H9 (cell line): ENCODE measurements around the gene INO80. TPM values are rescaled to one million over a fixed set of nuclear protein-coding genes. Genes with fewer than 3 reads are reported as not detected.

ENCODE experiments used
- DNase-seq: peaks from one replicate; pipeline ENCODE4 v3.0.0-alpha.2; 2017
- H2AFZ ChIP-seq: one replicate; pipeline ENCODE4 v1.6.1; 2013; ENCODE audit warnings: mild to moderate bottlenecking, low read length, control low read depth, moderate library complexity
- H2AK5ac ChIP-seq: 2 replicates; pipeline ENCODE4 v1.6.1; 2013; ENCODE audit warnings: low read length, control low read depth, mixed read lengths; ENCODE audit not compliant: insufficient read length
- H2BK120ac ChIP-seq: one replicate; pipeline ENCODE4 v1.6.1; 2013; ENCODE audit warnings: low read depth, mild to moderate bottlenecking, low read length, control low read depth, inconsistent platforms; ENCODE audit not compliant: poor library complexity, severe bottlenecking
- H2BK12ac ChIP-seq: 2 replicates; pipeline ENCODE4 v1.6.1; 2013; ENCODE audit warnings: low read length, control low read depth, mixed read lengths, low read depth; ENCODE audit not compliant: insufficient read length
- H2BK15ac ChIP-seq: 2 replicates; pipeline ENCODE4 v1.6.1; 2013; ENCODE audit warnings: low read depth, low read length, control low read depth
- H2BK20ac ChIP-seq: one replicate; pipeline ENCODE4 v1.6.1; 2013; ENCODE audit warnings: low read depth, mild to moderate bottlenecking, low read length, control low read depth, inconsistent platforms; ENCODE audit not compliant: poor library complexity, severe bottlenecking
- H2BK5ac ChIP-seq: 2 replicates; pipeline ENCODE4 v1.6.1; 2013; ENCODE audit warnings: low read length, control low read depth, mixed read lengths; ENCODE audit not compliant: insufficient read length
- H3K14ac ChIP-seq: 2 replicates; pipeline ENCODE4 v1.6.1; 2013; ENCODE audit warnings: low read length, control low read depth; ENCODE audit not compliant: insufficient read depth
- H3K18ac ChIP-seq: 2 replicates; pipeline ENCODE4 v1.6.1; 2013; ENCODE audit warnings: low read depth, mild to moderate bottlenecking, mixed read lengths, low read length, control low read depth; ENCODE audit not compliant: insufficient read length
- H3K23ac ChIP-seq: 2 replicates; pipeline ENCODE4 v1.6.1; 2013; ENCODE audit warnings: low read length, control low read depth, mixed read lengths, low read depth; ENCODE audit not compliant: insufficient read length
- H3K23me2 ChIP-seq: 2 replicates; pipeline ENCODE4 v1.6.1; 2013; ENCODE audit warnings: low read depth, mild to moderate bottlenecking, mixed read lengths, low read length, control low read depth; ENCODE audit not compliant: insufficient read length, poor library complexity, severe bottlenecking
- H3K27ac ChIP-seq: 2 replicates; pipeline ENCODE4 v1.5.1; 2013; ENCODE audit warnings: low read length, control low read depth, mixed read lengths, low read depth; ENCODE audit not compliant: insufficient read length
- H3K27me3 ChIP-seq: 2 replicates; pipeline ENCODE4 v1.6.1; 2013; ENCODE audit warnings: low read length, control low read depth, inconsistent platforms; ENCODE audit not compliant: insufficient read depth
- H3K4ac ChIP-seq: 2 replicates; pipeline ENCODE4 v1.6.1; 2013; ENCODE audit warnings: low read depth, mild to moderate bottlenecking, control low read depth, inconsistent platforms, low read length, moderate library complexity
- H3K4me1 ChIP-seq: 2 replicates; pipeline ENCODE4 v1.6.1; 2013; ENCODE audit warnings: low read length, control low read depth, inconsistent platforms; ENCODE audit not compliant: insufficient read depth
- H3K4me2 ChIP-seq: 2 replicates; pipeline ENCODE4 v1.6.1; 2013; ENCODE audit warnings: low read length, control low read depth, mixed read lengths; ENCODE audit not compliant: insufficient read length, insufficient read depth
- H3K56ac ChIP-seq: 2 replicates; pipeline ENCODE4 v1.6.1; 2013; ENCODE audit warnings: low read depth, mild to moderate bottlenecking, mixed read lengths, low read length, control low read depth; ENCODE audit not compliant: insufficient read length
- H3K79me1 ChIP-seq: 2 replicates; pipeline ENCODE4 v1.6.1; 2013; ENCODE audit warnings: low read depth, mild to moderate bottlenecking, moderate library complexity, low read length, control low read depth, inconsistent platforms; ENCODE audit not compliant: insufficient read depth, poor library complexity, severe bottlenecking
- H3K79me2 ChIP-seq: 2 replicates; pipeline ENCODE4 v1.6.1; 2013; ENCODE audit warnings: low read length, control low read depth, inconsistent platforms; ENCODE audit not compliant: insufficient read depth
- H3K9ac ChIP-seq: 2 replicates; pipeline ENCODE4 v1.6.1; 2013; ENCODE audit warnings: low read length, control low read depth, mixed read lengths; ENCODE audit not compliant: insufficient read length; ENCODE audit errors: extremely low read depth
- H3K9me3 ChIP-seq: one replicate; pipeline ENCODE4 v1.6.1; 2013; ENCODE audit warnings: low read depth, low read length, inconsistent platforms; ENCODE audit not compliant: control insufficient read depth
- H3T11ph ChIP-seq: one replicate; pipeline ENCODE4 v1.6.1; 2013; ENCODE audit warnings: mild to moderate bottlenecking, low read length, control low read depth, inconsistent platforms
- H4K20me1 ChIP-seq: one replicate; pipeline ENCODE4 v1.6.1; 2013; ENCODE audit not compliant: control insufficient read depth, insufficient read length, insufficient read depth
- H4K5ac ChIP-seq: 2 replicates; pipeline ENCODE4 v1.6.1; 2013; ENCODE audit warnings: low read depth, mild to moderate bottlenecking, mixed read lengths, low read length, control low read depth; ENCODE audit not compliant: insufficient read length
- H4K8ac ChIP-seq: replicated peaks from 2 replicates; pipeline ENCODE4 v1.6.1; 2013; ENCODE audit warnings: low read length, control low read depth, mixed read lengths, low read depth; ENCODE audit not compliant: insufficient read length
- H4K91ac ChIP-seq: 2 replicates; pipeline ENCODE4 v1.6.1; 2013; ENCODE audit warnings: low read depth, mild to moderate bottlenecking, moderate library complexity, mixed read lengths, low read length, control low read depth; ENCODE audit not compliant: insufficient read length
- H3K27ac Mint-ChIP-seq, 3 experiments: 2 replicates in 2 of 3; 3 replicates in 1 of 3; pipeline ENCODE4 v1.8.0; 2020 to 2021; ENCODE audit warnings: mixed read lengths in 3 of 3, mild to moderate bottlenecking in 1 of 3, moderate library complexity in 1 of 3
- H3K27me3 Mint-ChIP-seq: 2 replicates; pipeline ENCODE4 v1.8.0; 2021; ENCODE audit warnings: low read depth, mild to moderate bottlenecking, moderate library complexity, mixed read lengths
- H3K36me3 Mint-ChIP-seq, 3 experiments: 2 replicates in 2 of 3; 3 replicates in 1 of 3; pipeline ENCODE4 v1.8.0; 2020 to 2021; ENCODE audit warnings: low read depth in 3 of 3, mixed read lengths in 3 of 3; ENCODE audit not compliant: insufficient read depth in 1 of 3
- H3K4me1 Mint-ChIP-seq, 2 experiments: 2 replicates each; pipeline ENCODE4 v1.8.0; 2020; ENCODE audit warnings: mixed read lengths in 2 of 2
- H3K4me3 Mint-ChIP-seq, 2 experiments: 2 replicates in 1 of 2; 3 replicates in 1 of 2; pipeline ENCODE4 v1.8.0; 2020 to 2021; ENCODE audit warnings: mild to moderate bottlenecking in 2 of 2, mixed read lengths in 2 of 2, moderate library complexity in 1 of 2
- H3K9me3 Mint-ChIP-seq, 2 experiments: 2 replicates in 1 of 2; 3 replicates in 1 of 2; pipeline ENCODE4 v1.8.0; 2020; ENCODE audit warnings: mild to moderate bottlenecking in 2 of 2, mixed read lengths in 2 of 2, moderate library complexity in 1 of 2
- WGBS: extraction: QIAGEN DNeasy Blood & Tissue Kit; methylation state at CpG from one replicate; pipeline ENCODE4 v1.1.7; 2013; ENCODE audit warnings: missing lambda C conversion rate, low lambda C conversion rate, mixed read lengths; ENCODE audit not compliant: insufficient read length; ENCODE audit errors: extremely low coverage; 5-methylcytosine and 5-hydroxymethylcytosine counted together
- total RNA-seq: library from RNA; stranded (reverse); gene quantifications from 2 replicates; pipeline ENCODE4 v1.2.1, GENCODE V29; 2021
- TF ChIP-seq, protein P1 (sequence below): fragments of 200-600 bp; sonication (generic); conservative IDR thresholded peaks from 3 replicates; pipeline ENCODE4 v1.8.0; 2021; ENCODE audit warnings: antibody characterized with exemption, mild to moderate bottlenecking

The INO80 gene
- total RNA-seq, 1 experiment from 2014 or later: 29.2 TPM

GRCh38 chr15:41106947-41107346, 9.1 kb downstream of the INO80 start:
- Histone ChIP-seq H2AK5ac (no peak overlapping the region), H3K18ac (no peak overlapping the region), H3K23ac (no peak overlapping the region), H3K27ac (no peak overlapping the region), H3T11ph (no peak overlapping the region), H3K14ac (no peak overlapping the region), H4K91ac (no peak overlapping the region), H4K8ac (no peak overlapping the region), H2BK20ac (no peak overlapping the region), H3K79me1 (peaks cover 15% of the 10 kb centered on the region), H3K4me2 (no peak overlapping the region), H3K79me2 (peaks cover 13% of the 10 kb centered on the region; the same call in 1 of the 2 replicates), H3K9me3 (no peaks in the 10 kb centered on the region), H4K5ac (no peak overlapping the region), H2AFZ (no peak overlapping the region), H3K4me1 (no peaks in the 10 kb centered on the region), H3K4ac (no peak overlapping the region), H3K23me2 (no peaks in the 10 kb centered on the region), H2BK120ac (no peak overlapping the region), H4K20me1 (no peaks in the 10 kb centered on the region), H2BK5ac (no peak overlapping the region), H3K27me3 (no peaks in the 10 kb centered on the region), H2BK12ac (no peak overlapping the region), H3K9ac (no peak overlapping the region), H3K56ac (no peak overlapping the region), H2BK15ac (no peak overlapping the region)
- no peak overlapping the region for H3K4me3 Mint-ChIP-seq
- H3K9me3 Mint-ChIP-seq: no peaks in the 10 kb centered on the region
- peak overlapping the region in 1 of 3 experiments; percentile 46; a peak in 3 of 7 replicates for H3K27ac Mint-ChIP-seq
- no peaks in the 10 kb centered on the region for H3K27me3 Mint-ChIP-seq
- no peak for DNase-seq
- TF ChIP-seq, protein P1, sequence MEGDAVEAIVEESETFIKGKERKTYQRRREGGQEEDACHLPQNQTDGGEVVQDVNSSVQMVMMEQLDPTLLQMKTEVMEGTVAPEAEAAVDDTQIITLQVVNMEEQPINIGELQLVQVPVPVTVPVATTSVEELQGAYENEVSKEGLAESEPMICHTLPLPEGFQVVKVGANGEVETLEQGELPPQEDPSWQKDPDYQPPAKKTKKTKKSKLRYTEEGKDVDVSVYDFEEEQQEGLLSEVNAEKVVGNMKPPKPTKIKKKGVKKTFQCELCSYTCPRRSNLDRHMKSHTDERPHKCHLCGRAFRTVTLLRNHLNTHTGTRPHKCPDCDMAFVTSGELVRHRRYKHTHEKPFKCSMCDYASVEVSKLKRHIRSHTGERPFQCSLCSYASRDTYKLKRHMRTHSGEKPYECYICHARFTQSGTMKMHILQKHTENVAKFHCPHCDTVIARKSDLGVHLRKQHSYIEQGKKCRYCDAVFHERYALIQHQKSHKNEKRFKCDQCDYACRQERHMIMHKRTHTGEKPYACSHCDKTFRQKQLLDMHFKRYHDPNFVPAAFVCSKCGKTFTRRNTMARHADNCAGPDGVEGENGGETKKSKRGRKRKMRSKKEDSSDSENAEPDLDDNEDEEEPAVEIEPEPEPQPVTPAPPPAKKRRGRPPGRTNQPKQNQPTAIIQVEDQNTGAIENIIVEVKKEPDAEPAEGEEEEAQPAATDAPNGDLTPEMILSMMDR: no peak
- H3K4me1 Mint-ChIP-seq: no peaks in the 10 kb centered on the region
- WGBS: no CpG with 5 or more reads among the region's 5 CpGs
- peaks cover 9 to 20% (median 18%) of the 10 kb centered on the region in 3 experiments; a peak in 6 of 7 replicates for H3K36me3 Mint-ChIP-seq
